HepG2 (cell line): ENCODE data around the gene ABT1. TPM values are rescaled to one million over a fixed set of nuclear protein-coding genes. Genes with fewer than 3 reads are reported as not detected.
A peak's percentile ranks its signal among the peaks of the same experiment; 100 is the strongest.

Experiments used
- AHR ChIP-seq: IDR thresholded peaks from 2 replicates; pipeline ENCODE4 v1.6.1; 2018; ENCODE audit warnings: missing genetic modification reagents, missing compliant biosample characterization
- ARNT2 ChIP-seq: sonication (generic); formaldehyde crosslinking; IDR thresholded peaks from 2 replicates; pipeline ENCODE4 v1.8.0; 2022; ENCODE audit warnings: mild to moderate bottlenecking, low read depth, missing genetic modification reagents, moderate library complexity
- ASH2L ChIP-seq: fragments of 300-600, 200-600 bp; sonication (generic); IDR thresholded peaks from 2 replicates; pipeline ENCODE4 v1.7.0; 2017; ENCODE audit warnings: low read depth, mild to moderate bottlenecking, moderate library complexity, mixed read lengths, low read length; ENCODE audit not compliant: insufficient read length
- ATAD3A ChIP-seq: sonication (generic); formaldehyde crosslinking; IDR thresholded peaks from 2 replicates; pipeline ENCODE4 v1.4.0; 2020; ENCODE audit warnings: missing genetic modification reagents
- ATF2 ChIP-seq: sonication (generic); formaldehyde crosslinking; IDR thresholded peaks from 2 replicates; pipeline ENCODE4 v1.4.0; 2020; ENCODE audit warnings: missing genetic modification reagents
- DNMT3B ChIP-seq: conservative IDR thresholded peaks from 2 replicates; pipeline ENCODE4 v1.6.1; 2016; ENCODE audit warnings: missing biosample characterization, control low read depth
- HNRNPLL ChIP-seq: fragments of 200-400 bp; formaldehyde crosslinking; IDR thresholded peaks from 2 replicates; pipeline ENCODE4 v1.6.1; 2017; ENCODE audit warnings: mild to moderate bottlenecking, low read depth, low read length; ENCODE audit not compliant: poor library complexity, severe bottlenecking
- KDM1A ChIP-seq: IDR thresholded peaks from 2 replicates; pipeline ENCODE4 v1.6.1; 2016; ENCODE audit warnings: missing compliant biosample characterization
- MAFK ChIP-seq, 2 experiments: IDR thresholded peaks in 1 of 2; conservative IDR thresholded peaks in 1 of 2; 2 replicates each; pipeline ENCODE4 v1.6.1; 2011; ENCODE audit warnings: improper control_type of control experiment in 2 of 2, low read length in 2 of 2
- NCOA5 ChIP-seq: sonication (generic); formaldehyde crosslinking; IDR thresholded peaks from 2 replicates; pipeline ENCODE4 v1.4.0; 2020; ENCODE audit warnings: missing genetic modification reagents
- NFKB2 ChIP-seq: sonication (generic); formaldehyde crosslinking; IDR thresholded peaks from 2 replicates; pipeline ENCODE4 v1.4.0; 2020; ENCODE audit warnings: missing genetic modification reagents, borderline replicate concordance
- RAD51 ChIP-seq: fragments of 450-650 bp; IDR thresholded peaks from 2 replicates; pipeline ENCODE4 v1.6.1; 2016; ENCODE audit warnings: borderline replicate concordance
- RFX1 ChIP-seq: fragments of 450-650 bp; IDR thresholded peaks from 2 replicates; pipeline ENCODE4 v1.6.1; 2017
- SOX5 ChIP-seq: IDR thresholded peaks from 2 replicates; pipeline ENCODE4 v1.6.1; 2016; ENCODE audit warnings: borderline replicate concordance
- ZBTB33 ChIP-seq: sonication (generic); formaldehyde crosslinking; IDR thresholded peaks from 2 replicates; pipeline ENCODE4 v1.4.0; 2020; ENCODE audit warnings: missing genetic modification reagents
- ZC3H13 ChIP-seq: sonication (generic); formaldehyde crosslinking; IDR thresholded peaks from 2 replicates; pipeline ENCODE4 v1.8.1; 2023; ENCODE audit warnings: mild to moderate bottlenecking, missing genetic modification reagents, moderate library complexity
- ZNF225 ChIP-seq: sonication (generic); formaldehyde crosslinking; IDR thresholded peaks from 2 replicates; pipeline ENCODE4 v1.4.0; 2020; ENCODE audit warnings: mild to moderate bottlenecking, missing genetic modification reagents
- ZNF335 ChIP-seq: sonication (generic); formaldehyde crosslinking; IDR thresholded peaks from 2 replicates; pipeline ENCODE4 v1.4.0; 2020; ENCODE audit warnings: missing genetic modification reagents
- ZNF362 ChIP-seq: sonication (generic); formaldehyde crosslinking; IDR thresholded peaks from 2 replicates; pipeline ENCODE4 v1.4.0; 2020; ENCODE audit warnings: missing genetic modification reagents, mild to moderate bottlenecking, borderline replicate concordance
- ZNF589 ChIP-seq: sonication (generic); formaldehyde crosslinking; conservative IDR thresholded peaks from 2 replicates; pipeline ENCODE4 v1.8.0; 2022; ENCODE audit warnings: mild to moderate bottlenecking, moderate library complexity, missing genetic modification reagents
- ZNF652 ChIP-seq: IDR thresholded peaks from 2 replicates; pipeline ENCODE4 v1.6.1; 2016; ENCODE audit warnings: low read depth, borderline replicate concordance
- polyA plus RNA-seq, 8 experiments: library from polyadenylated mRNA; depleted of rRNA in 3 of 8; stranded (reverse) in 7 of 8; unstranded in 1 of 8; fragments of >200 nt; fragmentation: Illumina TruSeq in 4 of 8; extraction: Trizol in 4 of 8; gene quantifications; 2 replicates each; pipeline versions ENCODE4 v1.2.1 to v1.2.3, GENCODE V29; 2011 to 2016; ENCODE audit warnings: low read depth in 4 of 8, missing spikeins in 1 of 8, mixed read lengths in 1 of 8; ENCODE audit not compliant: insufficient read depth in 1 of 8
- total RNA-seq, 5 experiments: library from RNA; depleted of rRNA; stranded (reverse); fragments of >200 nt; fragmentation: Illumina TruSeq; extraction: Trizol; gene quantifications; 2 replicates each; pipeline ENCODE4 v1.2.3, GENCODE V29; 2016; ENCODE audit warnings: low read depth in 1 of 5
- TF ChIP-seq, protein P1 (sequence below): sonication (generic); formaldehyde crosslinking; IDR thresholded peaks from 2 replicates; pipeline ENCODE4 v1.5.0; 2020; ENCODE audit warnings: missing genetic modification reagents, mild to moderate bottlenecking, borderline replicate concordance

ABT1 gene
- total and polyA plus RNA-seq, 2 of the 13 experiments (the other 11 are each of a cell fraction or from before 2014, with no cell fraction given): 38.4 TPM

GRCh38 chr6:26576929-26577719 is 19.6 kb upstream of the ABT1 start (continued):
- TF ChIP-seq, protein P1, sequence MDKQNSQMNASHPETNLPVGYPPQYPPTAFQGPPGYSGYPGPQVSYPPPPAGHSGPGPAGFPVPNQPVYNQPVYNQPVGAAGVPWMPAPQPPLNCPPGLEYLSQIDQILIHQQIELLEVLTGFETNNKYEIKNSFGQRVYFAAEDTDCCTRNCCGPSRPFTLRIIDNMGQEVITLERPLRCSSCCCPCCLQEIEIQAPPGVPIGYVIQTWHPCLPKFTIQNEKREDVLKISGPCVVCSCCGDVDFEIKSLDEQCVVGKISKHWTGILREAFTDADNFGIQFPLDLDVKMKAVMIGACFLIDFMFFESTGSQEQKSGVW (CRISPR knock-in tag): no peak
- TF ChIP-seq ZNF589 (CRISPR knock-in tag) (no peak), MAFK (conservative IDR thresholded peaks at IDR 0.05 in 1 of 2, IDR thresholded peaks at IDR 0.05 in 1 of 2; ENCODE audit: low read length in 2 of 2) (no peak), KDM1A (0 out of 2 replicates have a peak, but pooled peaks have one; percentile 41), HNRNPLL (no peak), SOX5 (CRISPR knock-in tag) (peak; percentile 37; the same call in 1 of the 2 replicates), ARNT2 (no peak), RFX1 (no peak), ZNF335 (CRISPR knock-in tag) (peak; percentile 30; the same call in 1 of the 2 replicates), NFKB2 (CRISPR knock-in tag) (0 out of 2 replicates have a peak, but pooled peaks have one; percentile 46), DNMT3B (CRISPR knock-in tag) (no peak), AHR (CRISPR knock-in tag) (no peak), RAD51 (no peak), ZNF362 (CRISPR knock-in tag) (no peak), ATF2 (CRISPR knock-in tag) (no peak; the same call in 1 of the 2 replicates), ATAD3A (no peak), ZNF225 (CRISPR knock-in tag) (no peak), NCOA5 (no peak), ZC3H13 (CRISPR knock-in tag) (no peak), ZBTB33 (no peak), ZNF652 (CRISPR knock-in tag) (no peak), ASH2L (no peak)
